Stimulated activated CD4-positive, alpha-beta T cell treated with anti-CD3 and anti-CD28 coated beads, TNF-alpha, amount 100 ng/mL, for 24 hours (primary cell): ENCODE results near the gene TTC28.
"Not testable (repeated sequence)": the region's sequence is repeated elsewhere in the genome, so short reads cannot be mapped to it uniquely, and the experiment has no call there.

Experiments used
- DNase-seq, 3 experiments: peaks; one replicate each; pipeline ENCODE4 v3.0.0-alpha.2; 2020; ENCODE audit warnings: low read depth in 3 of 3

The TTC28 gene

GRCh38 chr22:28484662-28485061 is 195.0 kb downstream of the TTC28 start:
- no peak for DNase-seq

DNA sequence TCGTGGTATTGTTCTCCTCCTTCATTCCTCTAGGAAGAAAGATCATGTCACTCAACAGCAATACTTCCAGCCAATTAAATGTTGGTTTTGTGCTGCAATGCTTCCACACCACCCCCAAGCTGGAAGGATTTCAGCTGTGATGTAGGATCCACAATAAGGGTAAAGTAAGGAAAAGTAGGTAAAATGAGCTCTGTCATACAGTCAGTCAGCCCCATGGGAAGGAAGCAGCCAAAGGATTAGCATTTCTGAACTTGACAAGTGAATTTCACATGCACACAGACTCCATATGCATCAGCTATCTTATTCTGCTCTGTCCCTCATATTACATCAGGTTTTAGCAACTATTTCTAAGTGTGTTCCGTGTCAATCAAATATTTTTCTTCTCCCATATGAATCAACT is 197.9 kb downstream of the TTC28 start:
- no peak for DNase-seq

- no peak for DNase-seq
Measured at GRCh38 chr22:28480000-28480715, 199.5 kb downstream of the TTC28 start.

DNA sequence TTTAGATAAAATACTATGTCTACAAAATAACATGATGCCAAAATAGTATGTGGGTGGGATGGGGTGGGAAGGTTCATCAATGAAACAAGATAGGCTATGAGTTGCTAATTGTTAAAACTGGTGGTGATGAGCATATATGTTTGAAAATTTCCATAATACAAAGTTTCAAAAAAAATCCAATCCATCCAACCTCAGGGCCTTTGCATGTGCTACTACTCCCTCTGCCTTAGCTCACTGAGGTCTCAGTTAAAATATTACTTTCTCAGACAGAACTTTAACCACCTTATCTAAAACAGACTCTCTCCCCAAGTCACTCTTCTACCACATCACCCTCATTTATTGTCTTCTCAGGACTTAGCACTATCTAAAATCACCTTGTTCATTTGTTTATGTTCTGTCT is 201.1 kb downstream of the TTC28 start:
- no peak for DNase-seq

- no peak for DNase-seq
Measured at GRCh38 chr22:28477556-28477955, 202.1 kb downstream of the TTC28 start.

DNA sequence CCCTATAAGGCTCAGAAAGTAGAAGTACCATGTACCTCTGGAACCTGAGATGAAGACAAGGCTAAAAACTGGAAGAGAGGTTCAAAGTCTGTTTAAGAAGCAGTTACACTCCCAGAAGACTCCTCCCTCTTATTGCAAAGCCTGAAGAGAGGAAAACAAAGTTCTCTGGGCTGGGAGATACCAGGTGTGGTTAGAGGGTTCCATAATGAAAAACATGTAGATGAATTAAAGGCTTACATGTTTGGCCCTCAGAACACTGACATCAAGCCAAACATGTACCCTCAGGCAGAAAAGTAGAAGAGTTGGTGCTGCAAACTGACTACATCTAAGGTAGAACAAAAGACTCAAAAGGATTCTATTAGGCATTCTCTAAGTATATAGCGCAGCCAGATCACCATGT is 205.3 kb downstream of the TTC28 start:
- no peak for DNase-seq

DNA sequence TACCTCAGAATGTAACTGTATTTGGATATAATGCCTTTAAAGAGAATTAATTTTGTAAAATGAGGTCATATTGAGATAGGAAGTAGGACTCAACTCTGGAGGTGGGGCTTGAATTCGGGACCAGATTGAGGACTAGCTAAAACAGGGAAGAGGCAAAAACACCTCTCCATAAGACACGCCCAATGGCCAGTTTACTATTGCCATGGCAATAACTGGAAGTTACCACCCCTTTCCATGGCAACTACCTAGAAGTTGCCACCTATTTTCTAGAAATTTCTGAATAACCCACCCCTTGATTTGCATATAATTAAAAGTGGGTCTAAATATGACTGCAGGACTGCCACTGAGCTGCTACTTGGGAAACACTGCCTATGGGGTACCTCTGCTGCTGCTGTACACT is 206.4 kb downstream of the TTC28 start:
- DNase-seq, result no peak

GRCh38 chr22:28467055-28467454 is 212.6 kb downstream of the TTC28 start:
- not testable (repeated sequence) for DNase-seq

DNA sequence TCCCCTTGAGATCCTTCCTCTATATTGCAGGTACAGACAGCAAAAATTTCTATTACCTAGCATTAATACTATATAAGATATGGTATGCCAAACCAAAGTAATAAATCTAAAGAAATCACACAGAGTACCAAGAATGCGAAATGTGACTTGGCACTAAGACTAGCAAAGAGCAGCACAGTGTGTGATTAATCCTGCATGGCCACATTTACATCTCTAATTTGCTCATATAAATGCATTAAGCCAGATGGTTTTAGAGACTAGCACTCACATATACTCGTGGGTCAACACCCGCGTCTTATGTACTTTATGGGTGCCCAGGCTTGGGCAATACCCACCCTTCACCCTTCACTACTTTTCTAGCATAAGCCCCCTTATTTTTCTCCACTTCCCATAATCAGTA is 213.2 kb downstream of the TTC28 start:
- DNase-seq, result no peak

DNA sequence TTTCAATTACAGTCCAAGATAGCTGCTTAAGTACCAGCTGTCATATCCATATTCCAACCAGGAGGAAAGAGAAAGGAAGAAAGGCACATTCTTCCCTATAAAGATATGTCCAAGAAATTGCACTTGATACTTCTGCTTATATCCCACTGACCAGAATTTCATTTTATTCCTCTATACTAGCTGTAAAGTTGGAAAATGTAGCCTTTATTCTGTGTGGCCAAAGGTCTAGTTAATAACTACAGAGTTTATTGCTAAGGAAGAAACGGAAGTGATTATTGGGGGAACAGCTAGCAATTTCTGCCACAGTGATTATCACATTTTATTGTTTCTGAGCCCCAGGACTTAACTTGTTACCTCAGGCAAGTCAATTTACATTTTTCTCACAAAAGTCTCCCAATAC is 213.8 kb downstream of the TTC28 start:
- no peak for DNase-seq

- no peak for DNase-seq
Measured at GRCh38 chr22:28464127-28464526, 215.5 kb downstream of the TTC28 start.

DNA sequence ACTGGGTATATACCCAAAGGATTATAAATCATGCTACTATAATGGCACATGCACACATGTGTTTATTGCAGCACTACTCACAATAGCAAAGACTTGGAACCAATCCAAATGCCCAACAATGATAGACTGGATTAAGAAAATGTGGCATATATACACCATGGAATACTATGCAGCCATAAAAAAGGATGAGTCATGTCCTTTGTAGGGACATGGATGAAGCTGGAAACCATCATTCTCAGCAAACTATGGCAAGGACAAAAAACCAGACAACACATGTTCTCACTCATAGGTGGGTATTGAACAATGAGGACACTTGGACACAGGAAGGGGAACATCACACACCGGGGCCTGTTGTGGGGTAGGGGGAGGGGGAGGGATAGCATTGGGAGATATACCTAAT is 216.2 kb downstream of the TTC28 start:
- DNase-seq, result not testable (repeated sequence)

DNA sequence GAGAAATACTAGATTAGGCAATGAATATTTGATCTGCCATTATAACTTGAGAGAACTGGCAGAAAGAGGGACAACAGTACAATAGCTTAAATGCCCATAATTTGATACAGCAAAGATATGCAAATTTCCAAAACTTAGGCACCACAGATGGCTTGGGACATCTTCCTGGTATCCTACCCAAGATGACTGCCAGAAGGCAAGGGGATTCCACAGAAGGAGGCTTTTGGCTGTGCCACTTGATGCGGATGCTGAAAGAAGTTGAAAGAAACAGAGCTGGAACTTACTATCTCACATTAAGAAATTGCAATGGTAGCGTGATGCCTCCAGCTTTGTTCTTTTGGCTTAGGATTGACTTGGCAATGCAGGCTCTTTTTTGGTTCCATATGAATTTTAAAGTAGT is 216.7 kb downstream of the TTC28 start:
- DNase-seq, result no peak

DNA sequence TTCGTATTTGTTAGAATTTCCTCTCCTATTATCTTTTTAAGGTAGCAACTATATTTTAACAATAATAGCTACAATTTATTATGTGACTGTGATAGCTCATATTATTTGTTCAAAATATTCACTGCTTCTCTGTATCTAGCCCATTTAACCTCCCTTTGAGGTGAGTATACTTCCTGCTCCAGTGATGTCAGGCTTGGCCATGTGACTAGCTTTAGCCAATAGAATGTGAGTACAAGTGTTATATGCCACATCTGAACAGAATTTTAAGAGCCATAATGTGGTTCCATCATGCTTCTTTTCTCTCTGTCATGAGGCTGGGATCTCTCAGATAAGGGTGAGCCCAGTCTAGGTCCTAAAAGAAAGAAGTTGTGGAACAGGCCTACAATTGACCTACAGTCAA is 217.6 kb downstream of the TTC28 start:
- no peak for DNase-seq

DNA sequence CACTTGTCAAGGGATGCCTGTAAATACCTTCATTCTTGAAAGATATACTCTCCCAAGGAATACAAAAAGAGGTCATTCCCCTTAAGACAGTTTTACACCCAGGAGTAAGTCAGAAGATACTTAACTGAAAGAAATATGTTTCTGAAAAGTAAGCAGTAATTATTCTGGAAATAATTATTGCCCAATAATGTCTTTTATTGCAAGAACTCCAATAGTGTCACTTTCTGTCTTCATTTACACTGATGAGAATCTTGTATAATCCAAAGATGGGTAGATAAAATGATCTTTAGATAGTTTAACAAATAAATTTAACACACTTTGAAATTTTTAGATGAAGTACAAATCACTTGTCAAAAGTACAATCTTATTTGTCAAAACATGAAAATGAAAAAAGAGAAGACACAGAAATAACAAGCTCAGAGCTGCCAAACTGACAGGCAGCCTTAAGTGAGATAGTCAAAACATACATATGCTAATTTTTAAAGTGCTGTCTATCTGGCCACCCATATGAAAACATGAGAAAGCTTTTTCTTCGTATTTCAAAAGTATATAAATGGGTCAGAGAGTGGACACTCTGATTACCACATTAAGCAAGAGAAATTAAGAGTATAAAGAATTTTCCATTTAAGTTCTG is 225.1 kb downstream of the TTC28 start:
- DNase-seq, result no peak

DNA sequence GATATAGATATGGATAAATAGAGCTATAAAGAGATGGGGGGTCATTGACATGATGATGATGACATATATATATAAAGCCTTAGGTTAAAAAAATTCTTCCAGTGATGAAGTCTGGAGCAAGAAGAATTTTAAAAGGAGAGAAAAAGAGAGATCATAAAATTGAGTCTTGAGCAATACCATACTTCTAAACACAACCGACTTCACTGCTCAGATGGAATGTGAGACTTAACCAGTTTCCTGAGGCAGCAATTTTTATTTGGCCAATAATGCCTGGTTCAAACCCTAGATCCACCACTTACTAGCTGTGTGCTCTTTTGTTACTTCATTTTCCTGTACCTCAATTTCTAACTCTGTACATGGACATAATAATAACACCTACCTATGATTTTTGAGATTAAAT is 229.5 kb downstream of the TTC28 start:
- no peak for DNase-seq

- no peak for DNase-seq
Measured at GRCh38 chr22:28449041-28449440, 230.6 kb downstream of the TTC28 start.

DNA sequence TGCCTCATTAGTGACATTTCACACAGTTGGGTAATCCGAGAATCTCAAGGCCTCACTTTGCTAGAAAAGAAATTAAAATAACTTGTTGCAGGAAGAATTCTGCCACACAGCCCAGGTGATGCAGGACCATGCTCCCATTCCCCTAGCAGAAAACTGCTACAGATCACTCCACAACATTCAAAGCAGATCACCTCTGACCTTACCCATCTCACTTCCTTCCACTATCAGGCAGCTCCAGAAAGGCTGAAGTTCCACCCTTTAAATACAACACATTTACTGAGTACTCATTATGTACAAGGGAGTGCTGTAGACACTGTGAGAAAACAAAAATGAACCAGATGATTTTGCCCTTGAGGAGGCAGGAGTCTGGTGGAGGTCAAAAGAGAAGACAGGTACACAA is 231.0 kb downstream of the TTC28 start:
- no peak for DNase-seq

DNA sequence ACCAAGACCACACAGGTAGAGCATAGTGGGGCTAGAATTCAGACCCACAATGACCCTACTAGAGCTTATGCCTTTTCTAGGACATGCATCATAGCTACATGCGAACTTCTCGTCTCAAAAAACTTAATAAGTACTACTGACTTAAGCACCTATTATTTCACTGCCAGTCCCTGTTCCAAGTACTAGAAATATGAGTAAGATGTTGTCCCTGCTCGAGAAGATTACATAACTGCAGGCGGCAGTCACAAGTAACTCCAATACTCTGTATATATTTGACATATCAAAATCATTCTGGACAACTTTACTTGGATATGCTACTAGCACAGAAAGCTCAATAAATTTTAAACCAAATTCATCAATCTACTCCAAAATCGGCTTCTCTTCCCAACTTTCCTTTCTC is 235.0 kb downstream of the TTC28 start:
- DNase-seq, result no peak

DNA sequence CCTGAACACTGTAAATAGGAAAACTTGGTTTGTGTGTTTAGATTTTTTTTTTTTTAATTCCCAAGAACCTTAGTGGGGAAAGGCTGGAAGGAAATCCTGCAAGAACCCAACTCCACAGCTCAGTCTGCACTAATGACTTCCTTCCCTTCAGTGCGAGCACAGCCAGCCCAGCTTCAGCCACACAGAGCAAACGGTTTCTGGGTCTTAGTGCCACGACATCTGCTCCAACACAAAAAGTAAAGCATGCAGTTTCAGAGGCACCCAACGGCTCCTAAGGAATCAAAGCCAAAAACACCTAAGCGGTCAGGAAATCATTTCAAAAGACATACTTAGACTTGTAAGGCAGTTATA is 236.1 kb downstream of the TTC28 start:
- DNase-seq, result peak in 1 of 3 experiments; percentile 8

DNA sequence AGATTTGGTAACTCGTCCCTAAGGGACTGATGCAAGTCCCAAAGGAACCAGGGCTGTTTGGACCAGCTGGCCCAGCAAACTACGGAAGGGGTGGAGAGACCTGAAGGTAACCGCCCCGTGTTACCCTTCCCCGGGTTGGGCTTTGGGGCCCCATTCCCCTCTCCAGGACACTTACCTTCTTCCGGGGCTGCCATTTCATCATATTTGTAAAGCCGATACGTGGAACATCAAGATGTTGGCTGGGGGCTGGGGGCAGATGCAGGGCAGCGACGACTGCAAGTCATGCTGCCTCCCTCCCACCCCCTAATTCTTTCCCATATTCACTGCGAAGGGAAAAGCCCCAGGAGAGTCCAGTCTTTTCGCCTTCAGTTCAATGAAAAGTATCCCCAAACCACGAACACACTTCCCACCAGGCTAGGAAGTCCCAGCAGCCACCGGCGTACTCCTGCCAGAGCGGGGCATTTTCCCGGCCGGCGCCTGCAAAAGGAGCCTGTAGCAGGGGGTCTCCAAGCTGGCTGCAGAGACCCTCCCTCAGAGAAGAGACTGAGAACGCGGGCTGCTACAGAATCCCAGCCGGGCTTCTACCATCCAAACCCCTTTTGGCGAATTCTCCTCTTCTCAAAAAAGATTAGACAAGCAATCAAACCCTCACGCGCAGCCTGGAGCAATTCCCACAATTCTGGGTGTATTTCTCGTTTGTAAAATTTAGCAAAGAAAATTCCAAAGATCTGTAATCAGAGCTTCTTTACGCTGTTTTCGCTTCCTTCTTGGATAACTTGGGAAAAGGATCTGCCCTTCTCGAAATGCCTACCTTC is 236.7 kb downstream of the TTC28 start:
- peak in 1 of 3 experiments; percentile 13 for DNase-seq

GRCh38 chr22:28442264-28442710 is 237.4 kb downstream of the TTC28 start:
- peak; percentile 36 to 71 (median 41) for DNase-seq

DNA sequence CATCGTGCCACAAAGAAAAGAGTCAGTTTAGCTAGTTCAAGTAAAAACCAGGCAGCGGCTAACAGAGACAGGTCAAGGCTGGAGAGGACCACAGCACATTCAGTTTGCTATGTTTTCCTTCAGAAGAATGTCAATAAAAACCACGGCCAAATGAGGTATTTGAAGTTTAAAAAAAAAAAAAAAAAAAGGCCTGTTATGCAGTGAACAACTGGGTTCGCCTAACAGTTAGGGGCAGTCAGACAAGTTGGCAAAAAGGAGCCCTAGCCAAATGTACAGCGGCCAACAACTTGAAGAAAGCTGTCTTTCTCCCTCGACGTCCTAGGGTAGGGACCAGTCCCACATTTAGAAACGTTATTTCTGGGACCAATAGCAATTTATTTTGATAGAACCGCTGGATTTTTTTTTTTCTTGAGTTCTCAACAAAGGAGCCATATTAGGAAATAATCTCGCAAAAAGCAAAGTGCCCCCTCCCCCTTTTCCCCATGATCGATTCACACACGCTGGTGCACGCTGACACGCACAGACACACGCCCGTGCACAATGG is 237.8 kb downstream of the TTC28 start:
- no peak for DNase-seq
